Upper lobe of left lung (tissue), 4 donors: ENCODE data around the gene FAM118A.

ENCODE experiments used
- EP300 ChIP-seq, 4 donors: sonication (generic); formaldehyde crosslinking; IDR thresholded peaks; one replicate each; pipeline ENCODE4 v1.5.1; 2017; ENCODE audit warnings: antibody characterized with exemption in 4 of 4, control low read depth in 2 of 4
- POLR2A ChIP-seq, 4 donors: fragments of 450-650 bp; IDR thresholded peaks; one replicate each; pipeline ENCODE4 v1.5.1; 2016 to 2017; ENCODE audit warnings: antibody characterized with exemption in 4 of 4, mild to moderate bottlenecking in 2 of 4
- TF ChIP-seq, protein P1 (sequence below), 6 experiments: fragments of 450-650 bp in 4 of 6; fragments of 200-600 bp in 2 of 6; sonication (generic) in 2 of 6; IDR thresholded peaks; one replicate each; pipeline ENCODE4 v1.5.1; 2016 to 2019; ENCODE audit warnings: antibody characterized with exemption in 6 of 6

DNA sequence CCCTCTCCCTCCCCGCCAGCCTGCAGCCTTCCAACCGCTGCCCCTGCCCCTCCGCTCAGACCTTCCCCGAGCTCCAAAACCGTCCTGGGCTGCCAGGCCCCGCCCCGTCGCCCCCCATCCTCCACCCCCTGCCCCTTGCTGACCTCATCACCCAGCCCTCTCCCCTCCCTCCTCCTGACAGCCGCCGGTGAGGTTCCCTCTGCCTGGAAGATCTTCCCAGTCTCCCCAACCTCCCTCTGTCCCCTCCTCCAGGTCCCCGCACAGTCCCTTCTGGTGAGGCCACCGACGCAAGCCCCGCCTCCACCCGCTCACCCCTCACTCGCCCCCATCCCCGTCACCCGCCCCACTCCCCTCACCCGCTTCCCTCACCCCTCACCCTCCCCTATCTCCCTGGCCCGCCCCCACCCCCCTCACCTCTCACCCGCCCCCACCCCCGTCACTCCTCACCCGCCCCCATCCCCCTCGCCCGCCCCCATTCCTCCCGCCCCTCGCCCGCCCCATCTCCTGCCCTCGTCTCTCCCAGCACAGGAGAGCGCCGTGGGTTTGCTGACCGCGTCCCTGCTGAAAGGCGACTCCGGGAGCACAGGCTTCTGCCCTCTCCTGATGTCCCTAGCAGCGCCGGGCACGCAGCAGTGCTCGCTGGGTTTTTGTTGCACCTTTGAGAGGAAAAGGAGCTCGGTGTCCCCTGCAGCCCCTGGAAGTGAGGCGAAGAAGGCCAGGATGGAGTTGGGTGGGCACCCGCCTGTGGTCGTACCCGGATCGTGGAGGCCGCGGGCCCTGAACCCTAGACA is 41.4 kb upstream of the FAM118A start:
- TF ChIP-seq, protein P1, sequence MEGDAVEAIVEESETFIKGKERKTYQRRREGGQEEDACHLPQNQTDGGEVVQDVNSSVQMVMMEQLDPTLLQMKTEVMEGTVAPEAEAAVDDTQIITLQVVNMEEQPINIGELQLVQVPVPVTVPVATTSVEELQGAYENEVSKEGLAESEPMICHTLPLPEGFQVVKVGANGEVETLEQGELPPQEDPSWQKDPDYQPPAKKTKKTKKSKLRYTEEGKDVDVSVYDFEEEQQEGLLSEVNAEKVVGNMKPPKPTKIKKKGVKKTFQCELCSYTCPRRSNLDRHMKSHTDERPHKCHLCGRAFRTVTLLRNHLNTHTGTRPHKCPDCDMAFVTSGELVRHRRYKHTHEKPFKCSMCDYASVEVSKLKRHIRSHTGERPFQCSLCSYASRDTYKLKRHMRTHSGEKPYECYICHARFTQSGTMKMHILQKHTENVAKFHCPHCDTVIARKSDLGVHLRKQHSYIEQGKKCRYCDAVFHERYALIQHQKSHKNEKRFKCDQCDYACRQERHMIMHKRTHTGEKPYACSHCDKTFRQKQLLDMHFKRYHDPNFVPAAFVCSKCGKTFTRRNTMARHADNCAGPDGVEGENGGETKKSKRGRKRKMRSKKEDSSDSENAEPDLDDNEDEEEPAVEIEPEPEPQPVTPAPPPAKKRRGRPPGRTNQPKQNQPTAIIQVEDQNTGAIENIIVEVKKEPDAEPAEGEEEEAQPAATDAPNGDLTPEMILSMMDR (IDR thresholded peaks at IDR 0.05), result no peak
- TF ChIP-seq POLR2A (IDR thresholded peaks at IDR 0.05) (no peak), EP300 (IDR thresholded peaks at IDR 0.05) (no peak)
